CD4-positive, alpha-beta T cell treated with Interleukin-21 for 1 hour (primary cell): ENCODE data around the gene HIF1A.
A peak's percentile ranks its signal among the peaks of the same experiment; 100 is the strongest.
"Not testable (repeated sequence)": the region's sequence is repeated elsewhere in the genome, so short reads cannot be mapped to it uniquely, and the experiment has no call there.

Source experiments
- DNase-seq: peaks from one replicate; pipeline ENCODE4 v3.0.0-alpha.2; 2020

The HIF1A gene

DNA sequence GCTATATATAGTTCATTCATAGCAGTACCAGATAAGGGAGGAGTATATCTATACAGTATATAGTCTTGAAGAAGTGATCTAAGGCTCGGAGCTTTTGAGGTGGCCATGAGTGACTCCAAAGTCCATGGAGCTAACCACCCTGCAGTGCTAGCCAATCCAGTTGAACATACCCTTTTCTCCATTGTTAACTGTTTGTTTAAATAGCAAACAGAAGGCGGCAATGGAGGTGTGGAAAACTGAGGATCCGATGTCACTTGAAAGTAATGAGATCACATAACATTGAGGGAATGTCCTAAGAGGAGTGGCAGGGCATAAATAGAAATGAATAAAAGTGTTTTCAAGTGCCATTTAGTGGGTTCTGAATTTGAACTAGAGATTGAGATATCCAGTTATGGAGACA lies 54.6 kb downstream of the HIF1A start:
- no peak for DNase-seq

DNA sequence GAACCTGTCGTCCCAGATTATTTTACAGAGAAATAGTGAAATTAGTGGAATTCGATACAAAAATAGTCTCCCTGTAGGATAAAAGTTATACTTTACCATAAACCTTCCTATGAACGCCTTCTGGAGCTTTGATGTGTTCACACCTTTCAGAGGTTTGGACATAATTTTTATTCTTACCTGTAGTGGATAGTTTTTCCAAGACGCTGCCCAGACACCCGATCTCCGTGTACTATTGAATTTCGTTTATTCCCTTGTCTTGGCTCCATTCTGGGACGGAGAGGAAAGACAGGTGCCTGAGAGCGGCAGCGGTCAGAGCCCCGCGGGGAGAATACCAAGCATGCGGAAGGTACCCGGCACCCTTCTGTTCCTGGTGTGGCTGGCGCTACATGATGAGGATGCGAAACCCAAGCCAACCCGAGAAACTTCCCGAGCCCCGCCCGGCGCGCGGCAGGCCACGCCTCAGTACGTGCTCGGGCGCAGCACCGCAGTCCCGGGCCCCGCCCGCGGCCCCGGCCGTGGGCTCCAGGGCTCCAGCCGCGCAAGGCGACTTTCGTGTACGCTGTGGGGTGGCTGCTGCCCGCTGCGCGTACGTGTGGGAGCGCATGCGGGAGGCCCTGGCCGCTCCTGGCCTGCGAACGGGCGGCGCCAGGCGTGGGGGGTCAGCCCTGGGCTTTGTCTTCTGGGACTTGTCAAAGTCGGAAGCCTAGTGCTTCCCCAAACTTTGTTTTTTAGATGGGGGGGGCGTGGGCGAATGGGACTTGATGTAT lies 55.6 kb downstream of the HIF1A start:
- DNase-seq: peak; percentile 82

DNA sequence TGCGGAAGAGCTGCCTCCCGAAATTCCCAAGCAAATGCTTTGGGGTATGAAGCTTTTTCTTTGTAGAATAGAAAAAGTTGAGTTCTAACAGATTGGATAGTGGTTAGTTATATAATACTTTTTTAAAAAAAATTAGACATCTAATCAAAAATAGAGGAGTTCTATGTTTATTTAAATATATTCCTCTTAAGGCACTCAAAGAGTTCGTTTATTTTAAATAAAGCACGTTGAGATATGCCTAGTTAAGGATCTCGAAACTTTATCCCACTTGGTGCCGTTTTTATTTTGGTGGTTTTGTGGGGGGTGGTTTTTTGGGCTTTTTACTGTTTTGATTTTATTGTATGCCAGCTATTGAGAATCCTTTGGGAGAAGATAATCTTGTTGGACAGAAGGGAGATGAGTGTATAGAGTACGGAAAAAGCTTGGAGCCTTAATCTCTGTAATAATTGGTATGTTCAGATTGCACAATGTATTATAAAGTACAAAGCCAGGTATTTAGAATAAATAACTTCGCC lies 56.2 kb downstream of the HIF1A start:
- no peak for DNase-seq

DNA sequence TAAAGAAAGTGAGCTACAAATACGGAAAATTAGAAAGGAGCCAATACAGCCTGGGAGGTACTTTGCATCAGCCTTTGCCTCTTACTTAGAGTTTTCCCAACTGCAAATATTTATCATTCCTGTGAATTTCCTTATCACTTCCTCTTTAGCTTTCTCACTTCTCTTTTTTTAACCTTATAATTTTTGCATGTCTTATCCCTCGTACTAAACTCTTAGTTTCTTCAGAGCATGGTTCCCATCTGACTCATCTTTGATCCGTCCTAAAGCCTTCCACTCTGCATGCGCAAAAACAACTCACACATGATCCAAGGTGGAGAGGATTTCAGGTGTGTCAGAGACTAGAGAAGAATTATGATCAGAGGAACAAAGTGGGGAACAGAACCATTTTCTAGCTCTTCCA lies 57.3 kb downstream of the HIF1A start:
- no peak for DNase-seq

DNA sequence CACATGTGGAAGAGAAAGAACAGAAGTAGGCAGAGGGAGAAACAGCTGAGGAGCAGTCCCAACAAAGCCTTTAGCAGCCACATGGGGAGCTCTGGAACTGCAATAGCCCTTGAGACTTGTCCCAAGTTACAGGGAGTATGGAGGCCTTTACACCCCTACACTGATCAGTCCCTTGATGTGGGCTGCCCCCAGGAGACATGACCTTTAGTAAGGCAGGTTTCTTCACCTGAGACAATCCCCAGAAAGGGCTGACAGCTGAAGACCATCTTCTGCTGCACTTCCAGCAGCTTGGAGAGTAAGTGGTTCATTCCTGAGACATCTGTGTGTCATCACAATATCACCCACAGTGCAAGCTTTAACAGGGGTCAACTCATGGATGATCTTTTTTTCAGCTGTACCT lies 58.3 kb downstream of the HIF1A start:
- DNase-seq: no peak

DNA sequence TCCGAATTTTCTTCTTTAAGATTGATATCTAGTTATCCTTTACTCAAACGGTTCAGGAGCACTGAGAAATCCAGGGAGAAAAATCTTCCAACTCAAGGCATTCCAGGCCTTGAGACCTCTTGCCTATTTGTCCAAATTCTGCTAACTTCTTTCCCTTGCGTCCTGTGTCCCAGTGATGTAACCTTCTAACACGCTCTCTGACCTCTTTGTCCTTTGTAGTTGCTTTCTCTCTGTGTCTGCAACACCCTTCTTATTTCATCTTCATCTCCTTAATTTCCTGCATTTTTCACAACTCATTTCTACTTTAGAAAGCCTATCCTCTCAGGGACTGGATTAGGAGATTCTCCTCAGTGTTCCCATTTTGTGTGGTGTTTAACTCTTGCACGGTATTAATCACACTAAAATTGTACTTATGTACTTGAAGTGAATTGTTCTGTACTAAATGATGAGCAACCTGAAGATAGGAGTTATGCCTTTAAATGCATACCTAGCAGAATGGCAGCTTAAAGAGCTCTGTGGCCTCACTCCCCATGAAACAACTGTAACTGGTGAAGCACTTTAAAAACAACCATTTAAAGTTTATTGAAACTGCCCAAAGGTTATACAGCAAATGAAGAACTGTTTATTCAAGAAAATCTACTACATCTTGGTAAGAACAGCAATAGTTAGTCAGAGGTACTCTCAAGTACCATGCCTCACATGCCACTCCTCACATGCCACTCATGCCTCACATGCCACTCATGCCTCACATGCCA lies 59.5 kb downstream of the HIF1A start:
- DNase-seq: no peak

DNA sequence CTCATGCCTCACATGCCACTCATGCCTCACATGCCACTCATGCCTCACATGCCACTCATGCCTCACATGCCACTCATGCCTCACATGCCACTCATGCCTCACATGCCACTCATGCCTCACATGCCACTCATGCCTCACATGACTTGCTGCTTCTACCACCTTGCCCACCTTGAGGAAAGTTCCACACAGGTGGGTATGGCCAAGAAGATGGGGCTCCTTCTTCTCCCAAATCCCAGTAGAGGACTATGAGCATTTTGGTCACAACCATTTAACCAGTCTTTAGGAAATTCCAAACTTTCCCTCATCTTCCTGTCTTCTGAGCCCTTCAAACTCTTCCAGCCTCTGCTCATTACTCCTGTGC lies 60.0 kb downstream of the HIF1A start:
- DNase-seq: not testable (repeated sequence)

DNA sequence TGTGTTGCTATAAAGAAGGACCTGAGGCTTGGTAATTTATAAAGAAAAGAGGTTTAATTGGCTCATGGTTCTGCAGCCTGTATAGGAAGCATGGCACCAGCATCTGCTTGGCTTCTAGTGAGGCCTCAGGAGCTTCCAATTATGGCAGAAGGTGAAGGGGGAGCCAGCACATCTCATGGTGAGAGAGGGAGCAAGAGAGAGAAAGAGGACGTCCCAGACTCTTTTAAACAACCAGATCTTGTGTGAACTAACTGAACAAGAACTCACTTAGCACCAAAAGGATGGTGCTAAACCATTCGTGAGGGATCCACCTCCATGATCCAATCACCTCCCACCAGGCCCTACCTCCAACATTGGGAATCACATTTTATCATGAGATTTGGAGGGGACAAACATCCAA lies 60.8 kb downstream of the HIF1A start:
- no peak for DNase-seq

DNA sequence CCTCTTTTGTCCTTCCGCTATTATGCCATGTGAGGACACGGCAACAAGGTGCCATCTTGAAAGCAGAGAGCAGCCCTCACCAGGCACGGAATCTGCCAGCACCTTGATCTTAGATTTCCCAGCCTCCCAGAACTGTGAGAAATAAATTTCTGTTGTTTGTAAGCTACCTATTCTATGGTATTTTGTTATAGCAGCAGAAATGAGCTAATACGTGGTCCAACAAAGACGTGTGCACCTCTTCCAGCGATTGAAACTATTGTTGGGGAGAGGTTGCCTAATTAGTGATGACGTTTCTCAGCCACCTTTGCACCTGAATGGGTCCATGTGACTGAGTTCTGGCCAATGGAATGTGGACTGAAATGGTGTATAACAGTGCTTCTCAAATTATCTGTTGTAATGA lies 64.6 kb downstream of the HIF1A start:
- no peak for DNase-seq

DNA sequence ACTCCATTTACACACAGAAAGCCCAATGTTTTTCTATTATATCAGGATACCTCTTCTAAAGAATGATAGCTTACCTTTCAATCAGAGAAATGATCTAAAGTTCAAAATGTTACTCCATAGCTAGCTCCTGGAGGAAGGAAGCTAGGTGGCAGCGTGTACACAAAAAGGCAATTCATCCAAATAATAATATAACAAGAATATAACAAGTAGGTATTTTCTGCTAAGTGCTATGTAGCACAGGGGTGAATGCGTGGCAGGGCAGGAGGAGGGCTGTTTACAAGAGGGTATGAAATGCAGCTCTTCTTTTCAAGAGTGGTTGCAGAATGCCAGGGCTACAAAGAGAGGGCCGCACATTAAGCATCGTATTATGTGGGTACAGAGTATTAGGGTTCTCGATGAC lies 66.2 kb downstream of the HIF1A start:
- no peak for DNase-seq

DNA sequence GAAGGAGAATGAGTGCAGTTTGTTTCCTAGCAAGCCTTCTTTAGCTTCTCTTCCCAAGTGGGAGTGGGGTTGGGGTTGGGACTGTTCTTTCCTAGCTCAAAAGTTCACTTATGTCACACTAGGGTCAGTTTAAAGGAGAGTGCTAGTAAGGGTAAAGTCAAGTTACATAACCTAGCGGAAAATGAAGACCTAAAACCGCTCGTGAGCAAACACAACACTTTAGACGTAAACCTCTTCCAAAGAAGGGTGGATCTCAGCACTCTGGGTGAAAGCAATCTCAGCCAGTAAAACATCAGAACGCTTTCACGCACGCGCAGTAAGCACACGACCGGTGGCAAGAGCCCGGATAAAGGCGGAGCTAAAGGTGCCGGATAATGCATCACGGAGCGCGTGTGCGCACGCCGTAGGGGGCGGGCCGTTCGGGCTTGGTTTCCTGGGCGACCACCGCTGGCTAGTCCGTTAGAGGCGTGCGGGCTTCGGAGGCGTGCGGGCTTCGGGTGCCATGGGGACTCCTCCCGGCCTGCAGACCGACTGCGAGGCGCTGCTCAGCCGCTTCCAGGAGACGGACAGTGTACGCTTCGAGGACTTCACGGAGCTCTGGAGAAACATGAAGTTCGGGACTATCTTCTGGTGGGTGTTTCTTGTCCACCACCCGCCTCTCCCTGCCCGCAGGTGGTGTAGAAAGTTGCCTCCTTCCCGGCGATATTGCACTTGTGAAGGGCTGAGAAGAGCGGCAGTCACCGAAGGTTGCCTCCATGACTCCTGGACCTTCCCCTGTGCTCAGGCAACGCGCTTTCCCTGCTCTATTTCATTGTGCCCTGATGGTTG lies 66.9 kb downstream of the HIF1A start, which contains the start of gene SNAPC1:
SNAPC1 (plus strand) TSS at position 462 of the 828 bp plus-strand sequence; CDS start at position 503, 41 bp downstream.
- peak; percentile 98 for DNase-seq

DNA sequence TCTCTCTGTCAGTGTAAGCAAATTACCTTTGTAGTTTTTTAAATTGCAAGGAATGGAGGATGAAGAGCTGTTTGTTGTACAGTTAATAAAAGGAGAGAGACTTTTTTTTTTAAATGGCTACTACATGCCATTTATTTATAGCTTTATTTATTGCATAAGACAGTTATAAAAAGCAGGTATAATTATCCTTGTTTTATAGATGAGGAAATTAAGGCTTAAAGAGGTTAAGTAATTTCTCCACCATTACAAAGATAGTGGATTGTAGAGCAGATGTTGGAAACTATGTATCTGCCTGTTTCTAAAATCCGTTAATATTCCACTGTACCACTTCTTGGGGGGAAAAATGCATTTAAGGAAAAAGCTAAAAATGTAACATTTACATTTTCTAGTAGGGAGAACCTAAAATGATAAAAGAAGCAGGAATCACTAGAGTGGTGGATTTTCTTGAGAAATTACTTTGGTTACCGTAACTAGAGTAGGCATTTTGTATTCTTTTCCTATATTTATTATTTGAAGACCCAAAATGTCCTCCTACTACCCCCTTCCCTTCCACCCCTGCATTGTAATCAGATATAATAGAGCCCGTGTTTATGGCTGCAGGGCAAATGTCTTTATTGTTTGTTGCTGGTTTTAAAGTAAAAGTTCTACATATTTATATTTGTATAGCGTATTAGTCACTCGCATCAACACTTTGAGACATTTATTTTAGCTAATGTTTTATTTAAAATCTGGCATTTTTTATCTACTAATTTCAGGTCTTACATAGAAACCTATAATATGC lies 69.2 kb downstream of the HIF1A start:
- DNase-seq: no peak

DNA sequence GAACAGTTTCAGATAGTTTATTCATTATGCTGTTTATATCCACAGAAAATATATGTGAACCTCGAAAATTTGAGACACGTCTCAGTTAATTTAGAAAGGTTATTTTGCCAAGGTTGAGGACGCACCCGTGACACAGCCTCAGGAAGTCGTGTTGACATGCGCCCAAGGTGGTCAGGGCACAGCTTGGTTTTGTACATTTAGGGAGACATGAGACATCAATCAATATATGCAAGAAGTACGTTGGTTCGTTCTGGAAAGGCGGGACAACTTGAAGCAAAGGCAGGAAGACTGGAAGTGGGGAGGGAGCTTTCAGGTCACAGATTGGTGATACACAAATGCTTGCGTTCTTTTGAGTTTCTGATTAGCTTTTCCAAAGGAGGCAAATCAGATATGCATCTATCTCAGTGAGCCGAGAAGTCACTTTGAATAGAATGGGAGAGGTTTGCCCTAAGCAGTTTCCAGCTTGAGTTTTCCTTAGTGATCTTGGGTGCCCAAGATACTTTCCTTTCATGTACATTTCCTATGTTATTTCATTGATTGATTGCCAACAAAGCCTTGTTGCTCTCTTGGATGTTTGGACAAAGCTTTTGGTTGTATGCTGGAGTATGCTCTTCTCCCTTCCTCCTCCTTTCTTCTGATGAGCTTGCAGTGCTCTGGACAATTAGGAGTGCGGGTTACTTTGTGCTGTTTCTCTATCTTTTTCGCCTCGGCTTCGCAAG lies 70.1 kb downstream of the HIF1A start:
- DNase-seq: no peak

DNA sequence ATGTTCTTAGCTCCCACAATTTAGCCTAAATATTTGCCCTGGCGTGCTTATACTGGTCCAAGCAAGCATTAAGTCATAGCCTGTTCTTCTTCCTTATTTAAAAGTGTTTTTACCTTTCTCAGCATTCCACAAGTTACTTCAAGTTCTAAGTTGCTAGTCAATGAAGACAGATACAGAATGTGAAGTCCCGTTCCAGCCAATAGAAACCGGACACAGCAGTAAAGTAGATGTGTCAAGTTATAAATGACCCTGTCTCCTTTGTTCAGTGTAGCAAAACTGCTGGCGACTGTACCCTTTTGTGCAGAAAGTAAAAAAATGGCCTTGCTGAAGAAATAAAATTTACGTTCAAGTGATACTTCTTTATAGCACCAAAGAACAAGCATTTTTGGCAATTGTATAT lies 70.8 kb downstream of the HIF1A start:
- DNase-seq: no peak

DNA sequence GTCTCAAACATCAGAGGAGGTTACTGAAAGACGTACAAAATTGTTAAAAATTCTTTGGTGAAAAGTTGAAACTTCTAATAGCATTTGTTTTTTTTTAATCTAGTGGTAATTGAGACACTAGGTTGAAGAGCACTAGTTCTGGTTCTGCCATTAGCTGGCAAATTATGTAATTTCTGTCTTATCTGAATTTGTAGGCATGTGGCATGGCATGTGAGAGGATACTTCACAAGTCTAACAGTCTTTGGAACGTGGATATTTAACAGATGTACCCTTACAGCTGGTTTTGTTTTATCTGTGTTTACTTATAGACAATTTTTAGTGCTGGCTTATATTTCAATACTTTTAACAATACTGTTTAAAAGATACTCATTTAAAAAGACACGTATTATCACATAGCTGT lies 72.9 kb downstream of the HIF1A start:
- no peak for DNase-seq

DNA sequence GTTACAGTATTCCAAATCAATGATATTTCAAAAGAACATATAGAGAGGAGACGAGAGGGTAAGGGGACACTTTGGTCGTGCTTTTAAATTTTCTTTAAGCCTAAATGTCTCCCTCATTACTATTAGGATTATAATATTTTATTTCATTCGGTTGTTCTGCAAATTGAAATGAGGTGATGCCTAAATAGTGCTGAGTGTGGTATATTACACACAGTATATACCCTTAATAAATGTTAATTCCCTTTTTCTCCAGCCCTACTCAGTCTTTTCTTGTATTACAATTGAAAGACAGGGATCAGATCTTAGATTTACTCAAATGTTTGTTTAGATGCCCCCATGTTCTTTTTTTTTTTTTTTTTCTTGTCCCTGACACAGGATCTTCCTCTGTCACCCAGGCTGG lies 74.6 kb downstream of the HIF1A start:
- DNase-seq: no peak

DNA sequence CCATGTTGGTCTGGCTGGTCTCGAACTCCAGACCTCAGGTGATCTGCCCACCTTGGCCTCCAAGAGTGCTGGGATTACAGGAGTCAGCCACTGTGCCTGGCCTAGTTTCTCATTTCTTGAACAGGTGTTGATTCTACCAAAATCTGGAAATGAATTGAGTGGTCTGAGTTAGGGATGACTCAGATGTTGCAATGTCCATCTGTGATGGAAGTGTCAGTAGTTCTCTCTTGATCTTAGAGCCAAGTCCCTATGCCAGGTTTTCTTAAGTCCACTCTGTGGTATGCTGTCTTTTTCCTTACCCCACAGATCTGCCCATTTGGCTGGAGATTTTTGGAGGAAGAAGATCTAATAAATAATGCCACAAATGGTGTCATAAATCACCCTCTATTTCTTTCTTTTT lies 79.5 kb downstream of the HIF1A start:
- DNase-seq: no peak

DNA sequence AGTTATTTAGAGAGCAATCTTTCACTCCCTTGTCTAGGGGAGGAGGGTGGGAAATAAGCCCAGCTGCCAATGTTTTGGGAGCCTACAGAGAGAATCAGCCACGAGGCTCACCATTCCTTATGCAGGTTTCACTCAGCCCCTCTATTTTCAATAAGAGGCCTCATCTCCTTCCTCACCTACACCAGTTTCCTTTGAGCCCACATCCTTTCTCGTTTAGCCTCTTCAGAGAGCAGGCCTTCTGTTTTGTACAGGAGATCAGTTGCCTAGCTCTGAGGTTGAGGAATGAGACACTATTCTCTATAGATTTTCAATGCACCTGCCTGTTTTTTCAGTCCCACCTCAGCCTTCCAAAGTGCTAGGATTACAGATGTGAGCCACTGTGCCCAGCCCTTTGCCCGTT lies 84.8 kb downstream of the HIF1A start:
- DNase-seq: peak; percentile 11

DNA sequence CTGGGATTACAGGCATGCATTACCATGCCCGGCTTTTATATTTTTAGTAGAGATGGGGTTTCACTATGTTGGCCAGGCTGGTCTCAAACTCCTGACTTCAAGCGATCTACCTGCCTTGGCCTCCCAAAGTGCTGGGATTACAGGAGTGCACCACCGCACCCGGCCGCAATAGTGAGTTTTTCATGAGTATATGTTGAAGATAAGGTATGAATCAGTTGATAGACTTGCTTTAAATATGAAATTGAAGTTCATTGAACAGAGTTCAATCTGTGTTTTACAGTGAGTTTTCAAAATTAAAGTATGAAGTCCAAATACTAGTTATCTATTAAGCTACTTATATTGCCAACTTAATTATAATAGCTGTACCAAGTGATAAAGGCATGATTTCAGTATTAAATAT lies 102.0 kb downstream of the HIF1A start:
- no peak for DNase-seq
